Non-pigmented ciliary epithelial cell (primary cell): ENCODE measurements around the gene PVR.
"Not testable (repeated sequence)": the region's sequence is repeated elsewhere in the genome, so short reads cannot be mapped to it uniquely, and the experiment has no call there.

ENCODE experiments used
- DNase-seq: peaks from one replicate; pipeline ENCODE4 v3.0.0-alpha.2; 2010; ENCODE audit warnings: low read depth

The PVR gene

GRCh38 chr19:44618640-44619357 is 24.9 kb upstream of the PVR start:
- no peak for DNase-seq

DNA sequence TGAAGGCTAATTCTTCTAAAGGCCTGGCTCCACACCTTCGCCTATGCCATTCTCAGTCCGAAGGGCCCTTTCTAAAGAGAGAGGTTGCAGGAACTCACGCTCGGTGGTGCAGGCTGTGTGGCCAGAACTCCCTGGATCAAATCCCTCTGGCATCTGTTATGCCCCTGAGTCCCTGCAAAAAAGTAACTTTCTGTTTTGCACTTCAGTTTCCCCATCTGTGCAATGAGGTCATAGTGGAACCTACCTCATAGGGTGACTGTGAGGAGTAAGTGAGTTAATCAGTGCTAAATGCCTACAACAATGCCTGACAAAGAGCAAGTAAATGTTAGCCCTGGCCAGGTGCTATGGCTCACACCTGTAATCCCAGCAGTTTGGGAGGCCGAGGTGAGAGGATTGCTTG is 23.0 kb upstream of the PVR start:
- no peak for DNase-seq

DNA sequence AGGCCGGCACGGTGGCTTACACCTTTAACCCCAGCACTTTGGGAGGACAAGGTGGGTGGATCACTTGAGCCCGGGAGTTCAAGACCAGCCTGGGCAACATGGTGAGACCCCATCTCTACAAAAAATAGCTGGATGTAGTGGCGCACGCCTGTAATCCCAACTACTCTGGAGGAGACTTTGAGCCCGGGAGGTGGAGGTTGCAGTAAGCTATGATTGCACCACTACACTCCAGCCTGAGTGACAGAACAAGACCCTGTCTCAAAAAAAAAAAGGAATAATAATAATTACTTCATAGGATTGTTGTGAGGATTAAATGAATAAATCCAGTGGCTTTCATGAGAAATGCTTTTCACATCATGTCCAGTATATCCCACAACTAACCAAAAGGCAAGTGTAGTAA is 22.3 kb upstream of the PVR start:
- no peak for DNase-seq

- no peak for DNase-seq
Measured at GRCh38 chr19:44623080-44623479, 20.6 kb upstream of the PVR start.

DNA sequence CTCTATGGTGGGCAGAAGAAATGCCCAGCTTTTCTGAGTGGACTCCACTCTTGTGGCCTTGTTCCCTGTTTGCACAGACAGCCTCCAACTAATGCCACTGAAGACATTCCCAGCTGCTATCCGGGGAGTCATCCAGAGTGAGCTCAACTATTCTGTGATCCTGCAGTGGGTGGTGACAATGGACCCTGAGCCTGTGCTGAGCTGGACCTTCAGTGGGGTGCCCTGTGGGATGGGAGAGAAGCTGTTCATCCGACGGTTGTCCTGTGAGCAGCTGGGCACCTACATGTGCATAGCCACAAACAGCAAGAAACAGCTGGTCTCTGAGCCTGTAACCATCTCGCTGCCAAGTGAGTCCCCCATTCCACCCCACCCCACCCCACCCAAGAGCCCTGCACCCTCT is 20.1 kb upstream of the PVR start:
- no peak for DNase-seq

DNA sequence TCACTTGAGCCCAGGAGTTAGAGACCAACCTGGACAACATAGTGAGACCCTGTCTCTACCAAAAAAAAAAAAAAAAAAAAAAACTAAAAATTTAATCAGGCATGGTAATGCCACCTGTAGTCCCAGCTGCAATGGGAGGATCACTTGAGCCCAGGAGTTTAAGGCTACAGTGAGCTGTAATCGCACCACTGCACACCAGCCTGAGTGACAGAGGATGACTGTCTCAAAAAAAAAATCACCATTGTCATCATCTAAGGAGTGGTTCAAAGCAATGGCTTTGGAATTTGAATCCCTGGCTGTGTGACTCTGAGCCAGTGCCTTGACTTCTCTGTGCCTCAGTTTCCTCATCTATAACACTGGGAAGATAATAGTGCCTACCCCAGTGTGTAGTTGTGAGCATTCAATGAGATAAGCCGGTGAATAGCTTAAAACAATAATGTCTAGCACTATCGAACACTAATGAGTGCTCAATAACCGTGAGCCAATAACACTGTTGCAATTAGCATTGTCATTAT is 18.8 kb upstream of the PVR start:
- no peak for DNase-seq

DNA sequence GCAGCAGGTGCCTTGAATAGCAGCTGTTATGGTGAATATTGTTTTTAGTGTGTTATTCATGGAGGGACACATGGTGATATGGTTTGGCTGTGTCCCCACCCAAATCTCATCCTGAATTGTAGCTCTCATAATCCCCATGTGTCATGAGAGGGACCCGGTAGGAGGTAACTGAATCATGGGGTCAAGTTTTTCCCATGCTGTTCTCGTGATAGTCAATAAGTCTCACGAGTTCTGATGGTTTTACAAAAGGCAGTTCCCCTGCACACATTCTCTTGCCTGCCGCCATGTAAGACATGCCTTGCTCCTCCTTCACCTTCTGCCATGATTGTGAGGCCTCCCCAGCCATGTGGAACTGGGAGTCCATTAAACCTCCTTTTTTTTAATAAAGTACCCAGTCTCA is 18.1 kb upstream of the PVR start:
- not testable (repeated sequence) for DNase-seq

- peak; percentile 92 for DNase-seq
Measured at GRCh38 chr19:44626048-44626624, 17.6 kb upstream of the PVR start.

GRCh38 chr19:44627631-44628030 is 16.1 kb upstream of the PVR start:
- no peak for DNase-seq

GRCh38 chr19:44628793-44629192 is 14.9 kb upstream of the PVR start:
- no peak for DNase-seq

GRCh38 chr19:44631611-44632010 is 12.1 kb upstream of the PVR start:
- not testable (repeated sequence) for DNase-seq

GRCh38 chr19:44634058-44634457 is 9.7 kb upstream of the PVR start:
- not testable (repeated sequence) for DNase-seq

DNA sequence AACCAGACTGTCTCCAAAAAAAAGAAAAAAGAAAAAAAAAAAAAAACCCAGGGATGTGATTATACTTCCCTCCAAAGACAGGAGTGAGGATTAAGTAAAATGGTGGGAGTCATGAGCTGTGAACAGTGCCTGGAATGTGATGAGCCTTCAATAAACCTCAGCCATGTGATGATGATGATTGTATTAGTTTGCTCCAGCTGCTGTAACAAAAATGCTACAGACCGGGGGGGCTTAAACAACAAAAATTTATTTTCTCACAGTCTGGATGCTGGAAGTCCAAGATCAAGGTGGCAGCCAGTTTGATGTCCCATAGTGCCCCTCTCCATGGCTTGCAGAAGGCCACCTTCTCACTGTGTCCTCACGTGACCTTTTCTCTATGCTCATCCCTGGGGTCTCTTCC is 8.9 kb upstream of the PVR start:
- no peak for DNase-seq

- no peak for DNase-seq
Measured at GRCh38 chr19:44635581-44636438, 7.9 kb upstream of the PVR start.

- DNase-seq = no peak
Measured at GRCh38 chr19:44636439-44637389, 7.0 kb upstream of the PVR start.

DNA sequence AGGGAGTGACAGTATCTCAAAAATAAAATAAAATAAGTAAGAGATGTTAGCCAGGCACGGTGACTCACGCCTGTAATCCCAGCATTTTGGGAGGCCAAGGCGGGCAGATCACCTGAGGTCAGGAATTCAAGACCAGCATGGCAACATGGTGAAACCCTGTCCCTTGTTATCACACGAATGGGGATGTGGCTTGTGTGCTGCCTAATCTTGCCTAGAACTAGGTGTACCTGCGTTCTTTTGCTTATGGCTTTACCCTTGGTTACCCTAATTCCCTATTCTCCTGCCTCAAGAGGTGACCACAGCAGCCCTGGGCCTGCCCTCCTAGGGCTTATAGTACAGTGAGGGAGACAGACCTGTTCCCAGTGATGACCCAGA is 6.3 kb upstream of the PVR start:
- no peak for DNase-seq

DNA sequence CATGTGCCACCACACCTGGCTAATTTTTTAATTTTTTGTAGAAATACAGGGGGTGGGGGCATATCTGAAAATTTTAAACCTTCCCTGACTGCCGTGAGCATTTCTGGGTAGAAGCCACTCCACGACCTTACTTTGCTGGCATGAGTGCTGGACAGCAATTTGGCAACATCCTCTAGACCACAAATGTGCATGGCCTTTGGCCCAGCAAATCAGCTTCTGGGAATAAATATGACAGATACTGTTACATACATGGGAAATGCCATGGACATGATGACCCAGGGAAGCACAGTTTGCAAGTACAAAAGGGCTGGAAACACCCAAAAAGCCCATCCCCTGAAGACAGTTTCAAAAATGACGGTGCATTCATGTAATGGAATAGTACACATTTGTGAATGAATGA is 3.2 kb upstream of the PVR start:
- no peak for DNase-seq

- no peak for DNase-seq
Measured at GRCh38 chr19:44641501-44642265, 2.0 kb upstream of the PVR start.

GRCh38 chr19:44642377-44642776 is 1.3 kb upstream of the PVR start:
- DNase-seq = no peak

GRCh38 chr19:44644402-44645016 is 799 bp downstream of the PVR start:
- no peak for DNase-seq
